ENCODE results near the gene EDNRA.

Gene EDNRA

DNA sequence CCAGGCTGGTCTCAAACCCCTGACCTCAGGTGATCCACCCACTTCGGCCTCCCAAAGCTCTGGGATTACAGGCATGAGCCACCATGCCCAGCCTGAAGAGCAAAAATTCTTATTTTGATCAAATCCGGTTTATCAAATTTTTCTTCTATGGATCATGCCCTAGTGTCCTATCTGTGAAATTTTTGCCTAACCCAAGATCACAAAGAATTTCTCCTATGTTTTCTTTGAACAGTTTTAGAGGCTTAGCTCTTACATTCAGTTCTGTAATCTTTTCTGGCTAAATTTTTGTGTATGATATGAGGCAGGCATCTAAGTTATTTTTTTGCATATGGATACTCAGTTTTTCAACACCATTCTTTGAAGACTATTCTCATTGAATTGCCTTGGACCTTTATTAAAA, 27.4 kb downstream of the EDNRA start:
- no peak for DNase-seq

- DNase-seq: no peak
Observed at GRCh38 chr4:147509386-147509785, 28.5 kb downstream of the EDNRA start.

- no peak for DNase-seq
Observed at GRCh38 chr4:147510962-147511668, 30.2 kb downstream of the EDNRA start.

GRCh38 chr4:147513091-147513490, 32.2 kb downstream of the EDNRA start:
- DNase-seq: no peak

DNA sequence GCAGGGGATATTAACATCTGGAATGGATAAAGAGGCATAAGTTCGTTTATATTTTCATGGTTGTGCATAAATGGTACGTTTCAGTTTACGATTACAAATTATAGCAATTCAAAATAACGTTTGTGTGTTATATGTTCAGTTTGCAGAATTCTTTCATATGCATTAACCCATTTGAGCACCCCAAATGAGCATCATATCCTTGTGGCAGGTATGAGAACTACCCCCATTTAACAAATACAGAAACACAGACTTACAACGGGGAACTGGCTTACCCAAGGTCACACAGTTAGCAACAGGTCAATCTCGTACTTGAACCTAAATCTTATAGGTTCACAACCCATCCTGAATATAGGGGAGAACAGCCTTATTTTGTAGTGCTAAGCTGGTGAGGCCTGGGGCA, 33.1 kb downstream of the EDNRA start:
- DNase-seq: no peak

DNA sequence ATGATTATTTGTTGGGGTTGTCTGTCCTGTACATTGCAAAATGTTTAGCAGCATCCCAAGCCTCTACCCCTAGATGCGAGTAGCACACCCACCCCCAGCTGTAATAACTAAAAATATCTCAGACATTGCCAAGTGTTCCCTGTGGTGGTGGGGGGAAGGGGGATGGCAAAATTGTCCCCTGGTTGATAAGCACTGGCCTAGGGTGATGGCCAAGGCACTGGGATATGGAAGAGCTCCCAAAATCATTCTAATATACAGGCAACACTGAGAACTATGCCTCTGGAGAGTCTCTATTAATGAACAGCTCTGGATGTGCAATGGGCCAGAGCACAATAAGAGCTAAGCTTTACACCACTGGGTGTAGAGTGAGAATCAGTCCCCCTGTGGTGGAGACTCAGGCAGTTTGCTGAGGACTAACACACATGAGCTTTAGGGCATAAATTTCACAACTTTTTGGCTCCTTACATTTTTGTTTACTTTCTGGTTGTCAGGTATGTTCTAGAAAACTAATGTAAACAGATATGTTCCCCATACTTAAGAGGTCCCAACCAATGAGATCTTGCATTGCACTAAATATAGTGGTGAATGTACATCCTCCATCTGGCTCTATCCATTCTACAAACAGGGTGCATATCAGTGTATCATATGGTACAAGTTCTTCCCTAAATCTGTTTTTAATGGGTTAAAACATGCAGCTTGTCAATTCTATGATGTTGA, 34.5 kb downstream of the EDNRA start:
- DNase-seq: no peak

GRCh38 chr4:147516133-147516532, 35.2 kb downstream of the EDNRA start:
- no peak for DNase-seq

DNA sequence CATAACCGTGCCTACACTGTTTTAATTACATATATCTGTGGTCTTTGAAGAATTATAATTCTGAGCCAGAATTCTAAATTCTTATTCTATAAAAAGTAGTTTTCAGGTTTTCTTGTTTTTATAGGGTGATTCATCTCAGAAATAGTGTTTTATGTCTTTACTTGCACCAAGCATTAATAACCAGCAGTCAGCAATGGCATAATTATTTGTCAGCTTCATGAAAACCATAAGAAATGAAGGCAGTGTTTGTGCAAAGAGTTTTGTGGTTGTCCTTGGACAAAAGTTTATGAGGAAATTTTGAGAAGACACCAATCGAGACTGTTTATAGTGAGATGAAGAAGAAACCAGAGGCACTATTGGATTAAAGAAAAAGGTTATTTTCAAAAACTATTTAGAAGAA, 37.2 kb downstream of the EDNRA start:
- no peak for DNase-seq

- DNase-seq: peak; percentile 6
Observed at GRCh38 chr4:147518846-147519767, 38.2 kb downstream of the EDNRA start.

DNA sequence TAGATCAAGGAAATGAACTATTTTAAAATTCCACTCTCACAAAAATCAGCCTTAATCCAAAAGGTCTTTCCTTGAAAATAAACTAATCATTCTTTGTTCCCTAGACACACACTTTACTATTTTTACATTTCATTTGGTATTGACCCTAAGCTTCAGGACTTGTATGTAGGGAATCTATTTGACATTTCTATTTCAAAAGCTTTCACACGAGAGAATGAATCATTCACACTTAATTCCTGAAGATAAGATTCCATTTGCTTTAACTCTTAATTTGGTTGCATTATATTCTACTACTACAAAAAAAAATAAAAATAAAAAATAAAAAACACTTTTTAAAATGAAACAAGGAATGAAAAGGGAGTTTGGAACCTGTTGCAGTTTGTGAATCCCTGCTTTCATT, 43.7 kb downstream of the EDNRA start:
- DNase-seq: no peak

GRCh38 chr4:147525494-147526271, 44.8 kb downstream of the EDNRA start:
- DNase-seq: no peak

GRCh38 chr4:147526272-147526654, 45.4 kb downstream of the EDNRA start:
- DNase-seq: no peak

DNA sequence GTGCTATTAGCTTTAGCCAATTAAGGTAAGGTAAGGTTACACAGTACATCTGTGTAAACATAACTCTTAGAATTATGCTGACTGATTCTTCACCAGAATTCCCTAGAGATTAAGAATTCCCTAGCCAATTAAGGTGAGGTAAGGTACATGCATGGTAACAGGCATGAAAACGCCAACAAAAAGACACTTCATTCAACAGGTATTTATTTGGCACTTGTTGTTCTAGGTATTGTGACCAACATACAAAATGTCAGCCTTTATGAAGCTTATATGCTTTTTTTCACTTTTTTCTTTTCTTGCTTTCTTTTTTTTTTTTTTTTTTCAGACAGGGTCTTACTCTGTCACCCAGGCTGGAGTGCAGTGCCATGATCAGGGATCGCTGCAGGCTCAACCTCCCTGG, 47.2 kb downstream of the EDNRA start:
- peak; percentile 23 for DNase-seq

- no peak for DNase-seq
Observed at GRCh38 chr4:147530134-147530533, 49.2 kb downstream of the EDNRA start.

DNA sequence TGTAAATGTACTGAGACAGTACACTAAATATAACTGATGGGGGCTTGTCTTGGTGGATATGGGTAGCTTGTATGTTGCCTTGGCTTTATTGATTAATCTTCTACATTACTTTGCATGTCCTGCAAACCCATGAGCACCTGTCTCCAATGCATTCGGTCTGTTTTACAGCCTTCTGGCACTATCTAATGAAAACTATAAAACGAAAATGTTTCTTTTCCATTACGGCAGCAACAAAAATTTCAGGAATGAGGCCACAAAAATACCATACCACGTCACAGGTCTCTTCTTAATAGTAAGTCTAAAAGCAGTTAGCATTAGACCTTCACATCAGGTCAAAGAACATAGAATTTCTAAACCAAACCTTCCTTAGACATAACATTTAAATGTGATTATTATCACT, 49.8 kb downstream of the EDNRA start:
- DNase-seq: no peak

- no peak for DNase-seq
Observed at GRCh38 chr4:147532896-147533295, 52.0 kb downstream of the EDNRA start.

- no peak for DNase-seq
Observed at GRCh38 chr4:147533331-147533730, 52.4 kb downstream of the EDNRA start.

DNA sequence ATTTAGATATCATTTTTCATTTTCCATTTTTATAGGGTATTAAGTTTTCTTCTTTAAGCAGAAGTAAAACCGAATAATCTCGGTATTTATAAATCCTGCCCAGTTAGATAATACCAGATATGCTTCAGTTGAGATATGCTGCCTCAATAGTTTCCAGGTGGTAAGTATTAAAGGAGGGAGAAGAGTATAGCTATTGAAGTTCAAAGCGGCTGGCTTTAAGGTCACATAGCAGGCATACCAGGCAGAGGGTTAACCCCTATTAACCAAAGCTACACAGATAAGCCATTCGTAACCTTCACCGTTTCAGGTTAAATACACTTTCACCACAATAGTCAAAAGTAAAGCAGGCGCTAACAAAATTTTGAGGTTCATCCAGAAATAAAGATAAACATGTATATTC, 54.2 kb downstream of the EDNRA start:
- DNase-seq: no peak

DNA sequence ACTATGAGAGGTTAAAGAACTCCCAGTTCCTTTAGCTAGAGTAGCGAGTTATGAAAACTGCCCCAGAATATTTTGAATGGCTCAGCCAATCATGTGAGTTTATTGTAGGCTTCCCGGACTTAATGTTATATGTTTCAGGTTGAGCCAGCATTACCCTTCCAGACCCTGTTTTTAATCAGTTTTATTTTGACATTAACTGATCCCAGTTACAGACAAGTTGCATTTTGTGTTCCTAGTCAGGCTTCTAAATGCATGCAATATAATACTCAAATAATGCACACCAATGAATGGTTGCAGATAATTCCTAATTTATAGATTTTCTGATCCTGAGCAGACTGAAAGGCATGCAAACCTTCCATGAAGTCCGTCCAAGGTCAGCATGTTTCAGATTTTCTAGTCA, 57.8 kb downstream of the EDNRA start:
- DNase-seq: no peak

- no peak for DNase-seq
Observed at GRCh38 chr4:147539959-147540358, 59.1 kb downstream of the EDNRA start.

GRCh38 chr4:147542229-147542990, 61.5 kb downstream of the EDNRA start:
- no peak for DNase-seq

GRCh38 chr4:147543034-147543433, 62.1 kb downstream of the EDNRA start:
- no peak for DNase-seq
